Activated T-helper 1 cell treated with anti-CD3 and anti-CD28 coated beads, Interleukin-12 subunit alpha, Interleukin-12 subunit beta, Interleukin-2, Interleukin-4 antibody, amounts not matched to agents 30 ng/mL and 10 ng/mL and 1 ng/mL, durations not matched to agents 14 hours and 24 hours and 36 hours (primary cell): ENCODE data around the gene LRRC8A. TPM values are rescaled to one million over a fixed set of nuclear protein-coding genes. Genes with fewer than 3 reads are reported as not detected.
"Not testable (repeated sequence)": the region's sequence is repeated elsewhere in the genome, so short reads cannot be mapped to it uniquely, and the experiment has no call there.

Experiments used
- DNase-seq: peaks from one replicate; pipeline ENCODE4 v3.0.0; 2021; ENCODE audit warnings: low spot score
- H3K27ac Mint-ChIP-seq: one replicate; pipeline ENCODE4 v1.8.0; 2021; ENCODE audit warnings: mild to moderate bottlenecking, mixed read lengths
- H3K27me3 Mint-ChIP-seq: one replicate; pipeline ENCODE4 v1.8.0; 2022; ENCODE audit warnings: mild to moderate bottlenecking, moderate library complexity, mixed read lengths; ENCODE audit not compliant: insufficient read depth
- H3K36me3 Mint-ChIP-seq: one replicate; pipeline ENCODE4 v1.8.0; 2021; ENCODE audit warnings: low read depth, mixed read lengths
- H3K4me1 Mint-ChIP-seq: one replicate; pipeline ENCODE4 v1.8.0; 2021; ENCODE audit warnings: low read depth, mixed read lengths
- H3K4me3 Mint-ChIP-seq: one replicate; pipeline ENCODE4 v1.8.0; 2021; ENCODE audit warnings: mild to moderate bottlenecking, moderate library complexity, mixed read lengths
- H3K9me3 Mint-ChIP-seq: one replicate; pipeline ENCODE4 v1.8.0; 2021; ENCODE audit warnings: mixed read lengths
- intact Hi-C: fragments of 100-400 bp; cut with micrococcal nuclease; formaldehyde crosslinking; loops from one replicate; pipeline ENCODE4 v1.15.1; 2024
- total RNA-seq: library from RNA; stranded (reverse); gene quantifications from 2 replicates; pipeline ENCODE4 v1.2.3, GENCODE V29; 2022

Gene LRRC8A
- total RNA-seq, 1 donor from 2014 or later = 32.9 TPM

- H3K27me3 Mint-ChIP-seq, H3K27ac Mint-ChIP-seq, DNase-seq, H3K4me3 Mint-ChIP-seq, H3K4me1 Mint-ChIP-seq: not testable (repeated sequence)
- intact Hi-C loops = loop anchor here (1.0 kb wide), 2 partner anchors 12 to 76 kb away; no protein-coding TSS in a partner anchor
- Mint-ChIP-seq H3K36me3 (peaks cover 11% of the 10 kb centered on the region), H3K9me3 (peaks cover 25% of the 10 kb centered on the region)
These were observed 29.9 kb upstream of the LRRC8A start for GRCh38 chr9:128851779-128852600.

- H3K4me1 Mint-ChIP-seq, H3K4me3 Mint-ChIP-seq, H3K27me3 Mint-ChIP-seq, H3K27ac Mint-ChIP-seq, H3K36me3 Mint-ChIP-seq, DNase-seq: not testable (repeated sequence)
- peaks cover 23% of the 10 kb centered on the region for H3K9me3 Mint-ChIP-seq
- intact Hi-C loops = loop anchor here (1.0 kb wide), 2 partner anchors 12 to 76 kb away; no protein-coding TSS in a partner anchor
These were observed 29.3 kb upstream of the LRRC8A start for GRCh38 chr9:128852646-128853045.

GRCh38 chr9:128854454-128854853 lies 27.5 kb upstream of the LRRC8A start:
- H3K36me3 Mint-ChIP-seq, DNase-seq, intact Hi-C loops, H3K27me3 Mint-ChIP-seq, H3K4me3 Mint-ChIP-seq, H3K27ac Mint-ChIP-seq, H3K4me1 Mint-ChIP-seq: not testable (repeated sequence)
- peaks cover 16% of the 10 kb centered on the region for H3K9me3 Mint-ChIP-seq

- H3K27me3 Mint-ChIP-seq, H3K4me3 Mint-ChIP-seq, H3K36me3 Mint-ChIP-seq, DNase-seq, H3K27ac Mint-ChIP-seq, intact Hi-C loops, H3K9me3 Mint-ChIP-seq, H3K4me1 Mint-ChIP-seq: not testable (repeated sequence)
These were observed 23.5 kb upstream of the LRRC8A start for GRCh38 chr9:128858476-128858875.

GRCh38 chr9:128860937-128861336 lies 21.0 kb upstream of the LRRC8A start:
- DNase-seq = no peak
- no peaks in the 10 kb centered on the region for H3K36me3 Mint-ChIP-seq
- peaks cover 6% of the 10 kb centered on the region for H3K4me1 Mint-ChIP-seq
- H3K27ac Mint-ChIP-seq = no peak overlapping the region
- intact Hi-C loops = no loop called here
- no peaks in the 10 kb centered on the region for H3K27me3 Mint-ChIP-seq
- no peak overlapping the region for H3K4me3 Mint-ChIP-seq
- H3K9me3 Mint-ChIP-seq = no peaks in the 10 kb centered on the region

- no peaks in the 10 kb centered on the region for H3K36me3 Mint-ChIP-seq
- no peak overlapping the region for H3K27ac Mint-ChIP-seq
- DNase-seq = no peak
- intact Hi-C loops = no loop called here
- H3K4me3 Mint-ChIP-seq = no peak overlapping the region
- no peaks in the 10 kb centered on the region for H3K9me3 Mint-ChIP-seq
- H3K4me1 Mint-ChIP-seq = peaks cover 6% of the 10 kb centered on the region
- no peaks in the 10 kb centered on the region for H3K27me3 Mint-ChIP-seq
These were observed 20.4 kb upstream of the LRRC8A start for GRCh38 chr9:128861501-128861900.

- Mint-ChIP-seq H3K4me1 (peaks cover 6% of the 10 kb centered on the region), H3K36me3 (no peaks in the 10 kb centered on the region), H3K9me3 (no peaks in the 10 kb centered on the region), H3K27ac (no peak overlapping the region), H3K27me3 (no peaks in the 10 kb centered on the region), H3K4me3 (no peak overlapping the region)
- no peak for DNase-seq
- intact Hi-C loops = no loop called here
These were observed 19.5 kb upstream of the LRRC8A start for GRCh38 chr9:128862401-128862851.

- intact Hi-C loops = loop anchor here (1.0 kb wide), 5 partner anchors 11 to 85 kb away; partner anchors contain the start of gene KYAT1
- no peaks in the 10 kb centered on the region for H3K36me3 Mint-ChIP-seq
- H3K27ac Mint-ChIP-seq = no peak overlapping the region
These were observed 18.3 kb upstream of the LRRC8A start for GRCh38 chr9:128863647-128864046.

GRCh38 chr9:128870128-128870940 lies 11.6 kb upstream of the LRRC8A start:
- no peak for DNase-seq
- no peaks in the 10 kb centered on the region for H3K27me3 Mint-ChIP-seq
- no peaks in the 10 kb centered on the region for H3K9me3 Mint-ChIP-seq
- intact Hi-C loops = no loop called here
- H3K4me3 Mint-ChIP-seq = no peak overlapping the region
- no peak overlapping the region for H3K27ac Mint-ChIP-seq
- peaks cover 7% of the 10 kb centered on the region for H3K36me3 Mint-ChIP-seq
- peaks cover 4% of the 10 kb centered on the region for H3K4me1 Mint-ChIP-seq

More at GRCh38 chr9:128863647-128864046, 18.3 kb upstream of the LRRC8A start:
- Mint-ChIP-seq H3K27me3 (no peaks in the 10 kb centered on the region), H3K4me3 (no peak overlapping the region), H3K9me3 (no peaks in the 10 kb centered on the region), H3K4me1 (peaks cover 6% of the 10 kb centered on the region)
- DNase-seq = peak; percentile 77

- H3K4me3 Mint-ChIP-seq, H3K27ac Mint-ChIP-seq, DNase-seq, H3K27me3 Mint-ChIP-seq, intact Hi-C loops, H3K4me1 Mint-ChIP-seq, H3K9me3 Mint-ChIP-seq, H3K36me3 Mint-ChIP-seq: not testable (repeated sequence)
These were observed 11.0 kb upstream of the LRRC8A start for GRCh38 chr9:128870941-128871265.

GRCh38 chr9:128877852-128878251 lies 4.1 kb upstream of the LRRC8A start:
- Mint-ChIP-seq H3K27ac (no peak overlapping the region), H3K36me3 (peaks cover 8% of the 10 kb centered on the region), H3K9me3 (no peaks in the 10 kb centered on the region), H3K27me3 (peaks cover 2% of the 10 kb centered on the region), H3K4me1 (peaks cover 22% of the 10 kb centered on the region), H3K4me3 (no peak overlapping the region)
- intact Hi-C loops = no loop called here
- DNase-seq = no peak

GRCh38 chr9:128882677-128883603 lies 1.0 kb downstream of the LRRC8A start:
- H3K27me3 Mint-ChIP-seq = peaks cover 2% of the 10 kb centered on the region
- peak overlapping the region; percentile 96 for H3K4me3 Mint-ChIP-seq
- DNase-seq = no peak
- H3K27ac Mint-ChIP-seq = peak overlapping the region; percentile 88
- peaks cover 55% of the 10 kb centered on the region for H3K4me1 Mint-ChIP-seq
- no peaks in the 10 kb centered on the region for H3K9me3 Mint-ChIP-seq
- intact Hi-C loops = loop anchor here (1.0 to 5.0 kb wide), 12 partner anchors 19 to 946 kb away; partner anchors contain the start of genes DOLK, DOLPP1, DPM2 and ENDOG
- peaks cover 21% of the 10 kb centered on the region for H3K36me3 Mint-ChIP-seq
